IPS-NIHi7 (cell line): ENCODE data around the gene KAZALD1.

Experiments used
- DNase-seq: peaks from one replicate; pipeline ENCODE4 v3.0.0; 2012; ENCODE audit warnings: mixed read lengths; ENCODE audit errors: extremely low spot score

KAZALD1 gene

DNA sequence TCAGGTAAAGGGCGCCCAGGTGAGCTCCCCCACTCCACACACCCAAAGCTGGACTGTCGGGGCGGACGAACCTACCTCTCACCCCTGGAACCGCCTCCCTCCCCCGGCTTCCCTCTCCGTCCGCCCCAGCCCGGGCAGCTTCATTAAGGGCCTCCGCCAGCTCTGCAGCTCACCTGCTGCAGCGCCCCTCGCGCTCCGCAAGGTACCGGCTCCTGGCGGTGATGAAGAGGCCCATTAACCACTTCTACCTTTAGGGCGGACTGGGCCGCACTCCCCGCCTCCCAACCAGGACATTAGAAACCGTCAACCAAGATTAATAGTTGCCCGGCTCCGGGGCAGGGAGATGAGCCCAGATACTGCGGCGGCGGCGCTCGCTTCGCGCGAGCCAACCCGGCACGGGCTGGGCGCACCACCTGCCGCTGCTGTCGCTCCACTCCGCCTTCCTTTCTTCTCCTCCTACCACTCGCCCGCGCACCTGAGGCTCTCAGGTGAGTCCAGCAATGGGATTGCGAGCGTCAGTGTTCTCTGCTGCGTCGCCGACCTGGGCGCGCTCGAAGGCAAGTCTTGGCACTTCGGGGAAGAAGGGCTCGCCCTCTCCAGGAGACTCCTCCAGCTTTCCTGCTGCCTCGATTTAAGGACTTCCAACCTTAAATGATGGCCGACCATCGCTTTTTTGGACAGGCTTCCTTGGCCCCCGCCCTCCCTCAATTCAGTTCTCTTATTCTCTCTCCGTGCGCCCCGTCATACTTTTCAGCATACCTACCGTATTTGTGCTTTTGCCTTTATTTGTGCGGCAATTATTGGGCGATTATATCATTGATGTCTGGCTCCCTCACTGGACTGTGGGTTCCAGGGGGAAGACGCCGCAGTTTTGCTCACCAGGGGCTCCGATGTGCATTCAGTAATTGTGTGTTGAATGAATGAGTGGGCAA lies 13.6 kb upstream of the KAZALD1 start:
- peak; percentile 66 for DNase-seq

DNA sequence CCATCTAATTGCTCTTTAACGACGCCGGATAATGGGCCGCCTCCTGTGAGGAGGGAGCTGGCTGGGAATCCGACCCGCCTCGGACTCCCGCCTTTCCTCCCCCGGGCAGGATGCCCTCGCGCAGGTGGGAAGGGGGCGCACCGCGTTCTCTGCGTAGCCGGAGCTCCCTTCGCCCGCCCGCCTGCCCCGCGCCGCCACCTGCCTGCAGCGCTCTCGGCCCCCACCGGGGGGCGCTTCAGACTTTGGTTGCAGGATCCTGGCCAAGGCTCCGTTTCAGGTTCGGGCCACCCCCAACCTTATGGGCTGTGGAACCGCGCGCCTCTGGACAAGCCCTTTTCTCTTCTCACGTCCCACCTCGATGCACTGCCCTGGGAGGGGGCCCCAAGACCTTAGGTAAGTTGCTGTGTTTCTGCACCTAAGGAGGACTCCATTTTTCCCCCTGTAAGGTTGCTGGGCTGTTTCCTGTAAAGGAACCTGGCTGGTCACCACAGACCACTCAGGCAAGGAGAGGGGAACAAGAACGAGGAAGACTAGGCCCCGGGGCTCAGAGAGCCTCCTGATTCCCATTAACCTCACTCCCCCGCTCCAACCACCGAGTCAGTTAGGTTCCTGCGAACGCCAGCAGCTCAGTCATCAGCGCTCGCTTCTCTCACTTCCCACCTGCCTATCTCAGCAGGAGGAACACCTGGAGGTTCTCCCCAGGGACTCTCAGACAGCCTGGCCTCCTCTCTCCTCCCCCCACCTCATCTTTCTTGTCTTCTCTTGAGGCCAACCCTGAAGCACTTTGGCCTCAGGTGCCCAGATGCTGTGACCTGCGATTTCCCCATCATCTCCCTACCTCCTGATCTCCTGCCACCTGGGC lies 11.3 kb upstream of the KAZALD1 start:
- DNase-seq = peak; percentile 77

DNA sequence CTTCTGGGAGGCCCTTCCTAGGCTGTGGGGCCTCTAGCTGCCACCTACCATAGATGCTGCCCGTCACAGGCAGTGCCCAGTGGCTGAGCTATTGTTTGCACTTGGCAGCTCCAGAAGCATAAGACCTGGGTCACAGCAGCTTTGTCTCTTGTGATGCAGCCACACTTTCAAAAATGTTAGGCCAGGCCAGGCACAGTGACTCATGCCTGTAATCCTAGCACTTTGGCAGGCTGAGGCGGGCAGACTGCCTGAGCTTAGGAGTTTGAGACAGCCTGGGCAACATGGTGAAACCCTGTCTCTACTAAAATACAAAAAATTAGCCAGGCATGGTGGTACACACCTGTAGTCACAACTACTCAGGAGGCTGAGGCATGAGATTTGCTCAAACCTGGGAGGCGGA lies 9.5 kb upstream of the KAZALD1 start:
- DNase-seq = no peak

- no peak for DNase-seq
These were observed 8.3 kb upstream of the KAZALD1 start for GRCh38 chr10:101053516-101053915.

DNA sequence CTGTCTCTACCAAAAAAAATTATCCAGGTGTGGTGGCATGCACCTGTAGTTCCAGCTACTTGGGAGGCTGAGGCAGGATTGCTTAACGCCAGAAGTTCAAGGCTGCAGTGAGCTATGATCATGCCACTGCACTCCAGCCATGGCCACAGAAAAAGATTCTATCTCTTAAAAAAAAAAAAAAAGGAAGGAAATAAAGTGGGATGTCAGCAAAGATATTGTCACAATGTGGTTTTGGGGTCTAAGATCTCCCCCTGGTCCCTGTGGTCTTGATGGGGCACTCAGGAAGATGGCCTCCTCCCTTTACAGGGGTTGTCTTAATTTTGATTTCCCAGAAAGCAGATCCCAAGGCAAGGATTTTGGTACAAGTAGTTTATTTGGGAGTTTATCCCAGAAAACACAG lies 7.4 kb upstream of the KAZALD1 start:
- DNase-seq = no peak

GRCh38 chr10:101054876-101055275 lies 6.9 kb upstream of the KAZALD1 start:
- no peak for DNase-seq

DNA sequence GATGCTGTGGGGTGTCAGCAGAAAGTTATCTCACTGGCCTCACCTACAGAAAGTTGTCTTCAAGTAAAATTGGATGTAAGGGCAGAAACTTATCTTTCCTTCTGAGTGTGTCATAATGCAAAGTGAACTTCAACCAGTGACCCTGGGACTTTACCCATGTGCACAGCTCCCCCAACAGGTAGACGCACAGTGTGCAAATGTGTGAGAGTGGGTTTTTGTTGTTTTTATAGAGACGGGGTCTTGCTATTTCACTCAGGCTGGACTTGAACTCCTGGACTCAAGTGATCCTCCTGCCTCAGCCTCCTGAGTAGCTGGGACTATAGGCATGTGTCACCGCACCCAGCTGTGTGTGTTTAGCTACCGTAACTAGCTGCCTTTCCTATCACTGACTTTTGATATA lies 6.4 kb upstream of the KAZALD1 start:
- DNase-seq = no peak

DNA sequence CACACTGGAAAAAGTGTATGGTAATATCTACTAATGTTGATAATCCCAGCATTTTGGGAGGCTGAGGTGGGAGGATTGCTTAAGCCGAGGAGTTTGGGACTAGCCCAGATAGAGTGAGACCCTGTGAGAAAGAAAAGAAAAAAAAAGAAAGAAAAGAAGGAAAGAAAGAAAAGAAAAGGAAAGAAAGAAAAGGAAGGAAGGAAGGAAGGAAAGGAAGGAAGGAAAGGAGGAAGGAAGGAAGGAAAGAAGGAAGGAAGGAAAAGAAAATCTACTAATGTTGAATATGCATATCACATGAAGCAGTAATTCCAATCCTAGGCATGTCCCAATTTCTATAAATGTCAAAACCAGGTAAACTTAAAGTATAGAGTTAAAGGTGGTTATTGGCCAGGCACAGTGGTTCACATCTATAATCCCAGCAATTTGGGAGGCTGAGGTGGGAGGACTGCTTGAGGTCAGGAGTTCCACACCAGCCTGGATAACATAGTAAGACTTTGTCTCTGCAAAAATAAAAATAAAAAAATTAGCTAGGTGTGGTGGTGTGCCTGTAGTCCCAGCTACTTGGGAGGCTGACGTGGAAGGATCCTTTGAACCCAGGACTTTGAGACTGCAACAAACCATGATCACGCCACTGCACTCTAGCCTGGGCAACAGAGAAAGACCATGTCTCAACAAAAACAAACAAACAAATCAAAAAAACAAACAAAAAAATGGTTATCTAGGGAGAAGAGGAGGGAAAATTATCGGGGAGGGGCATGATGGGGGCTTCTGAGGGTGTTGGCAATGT lies 5.2 kb upstream of the KAZALD1 start:
- no peak for DNase-seq

- peak; percentile 78 for DNase-seq
These were observed 1.5 kb upstream of the KAZALD1 start for GRCh38 chr10:101060036-101060950.

GRCh38 chr10:101060951-101061623 lies 702 bp upstream of the KAZALD1 start:
- peak; percentile 93 for DNase-seq

DNA sequence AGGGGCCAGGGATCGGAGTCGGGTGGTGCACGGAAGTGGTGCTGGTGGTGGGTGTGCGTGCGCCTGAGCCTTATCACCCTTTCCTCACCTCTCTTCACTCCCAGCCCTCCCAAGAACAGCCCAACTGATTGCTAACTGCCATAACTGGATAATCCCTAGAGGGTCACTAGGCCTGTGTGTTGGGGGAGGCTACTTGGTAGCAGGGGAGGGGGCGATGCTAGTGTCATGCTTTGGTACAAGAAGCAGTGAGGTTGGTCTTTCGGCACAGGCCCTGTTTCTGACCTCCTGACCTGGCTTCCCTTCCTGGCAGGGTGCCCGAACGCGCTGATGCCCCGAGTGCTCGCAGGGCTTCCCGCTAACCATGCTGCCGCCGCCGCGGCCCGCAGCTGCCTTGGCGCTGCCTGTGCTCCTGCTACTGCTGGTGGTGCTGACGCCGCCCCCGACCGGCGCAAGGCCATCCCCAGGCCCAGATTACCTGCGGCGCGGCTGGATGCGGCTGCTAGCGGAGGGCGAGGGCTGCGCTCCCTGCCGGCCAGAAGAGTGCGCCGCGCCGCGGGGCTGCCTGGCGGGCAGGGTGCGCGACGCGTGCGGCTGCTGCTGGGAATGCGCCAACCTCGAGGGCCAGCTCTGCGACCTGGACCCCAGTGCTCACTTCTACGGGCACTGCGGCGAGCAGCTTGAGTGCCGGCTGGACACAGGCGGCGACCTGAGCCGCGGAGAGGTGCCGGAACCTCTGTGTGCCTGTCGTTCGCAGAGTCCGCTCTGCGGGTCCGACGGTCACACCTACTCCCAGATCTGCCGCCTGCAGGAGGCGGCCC lies 652 bp downstream of the KAZALD1 start:
- peak; percentile 74 for DNase-seq

DNA sequence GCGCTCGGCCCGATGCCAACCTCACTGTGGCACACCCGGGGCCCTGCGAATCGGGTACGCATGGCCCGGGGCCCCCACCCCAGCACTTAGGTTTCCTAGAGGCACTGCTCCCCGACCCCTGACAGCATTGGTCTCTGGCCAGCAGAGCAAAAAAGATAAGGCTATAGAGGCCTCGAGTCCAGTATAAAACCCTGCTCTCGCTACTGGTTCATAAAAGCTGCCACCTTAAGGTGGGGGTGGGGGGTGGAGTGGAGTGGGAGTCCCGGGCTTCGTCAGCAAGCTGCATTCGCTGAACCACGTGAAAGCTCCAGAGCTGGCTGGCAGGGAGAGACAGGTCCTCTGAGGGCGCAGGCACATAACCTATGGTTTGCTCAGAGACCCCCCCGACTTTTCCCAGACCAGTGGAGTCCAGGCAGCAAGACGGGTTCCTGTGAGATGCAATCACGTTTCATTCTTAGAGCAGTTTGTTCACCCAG lies 1.3 kb downstream of the KAZALD1 start:
- DNase-seq = no peak

DNA sequence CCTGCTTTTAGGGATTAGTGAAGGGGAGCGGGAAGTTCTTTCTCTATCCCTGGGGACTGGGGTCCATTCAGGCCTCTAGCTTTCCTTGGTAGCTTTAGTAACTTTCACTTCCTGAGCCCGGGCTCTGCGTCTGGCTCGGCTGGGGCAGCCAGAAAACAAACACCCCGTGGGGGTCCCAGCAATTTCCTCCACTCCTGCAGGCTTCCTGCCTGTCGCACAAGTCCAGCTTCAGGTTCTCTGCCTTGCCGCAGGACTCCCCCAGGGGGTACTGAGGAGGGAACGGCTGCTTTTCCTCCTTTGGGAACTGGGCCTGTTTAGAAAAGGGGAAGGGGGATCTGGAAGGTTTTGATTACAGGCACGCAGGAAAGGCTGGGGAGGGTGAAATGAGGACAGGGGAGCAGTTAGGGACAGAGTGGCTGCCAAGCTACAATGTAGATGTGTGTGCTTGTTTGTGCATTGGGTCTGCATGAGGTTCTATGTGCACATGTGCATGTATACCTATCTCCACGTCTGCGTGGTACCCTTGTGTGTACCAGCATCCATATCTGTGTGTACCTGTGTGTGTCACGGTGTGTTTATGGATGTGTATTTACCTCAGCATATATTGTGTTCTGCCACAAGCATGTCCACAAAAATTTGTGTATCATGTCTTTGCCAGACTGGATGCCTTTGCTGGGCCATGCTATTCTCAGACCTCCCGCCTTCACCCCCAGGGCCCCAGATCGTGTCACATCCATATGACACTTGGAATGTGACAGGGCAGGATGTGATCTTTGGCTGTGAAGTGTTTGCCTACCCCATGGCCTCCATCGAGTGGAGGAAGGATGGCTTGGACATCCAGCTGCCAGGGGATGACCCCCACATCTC lies 2.0 kb downstream of the KAZALD1 start:
- DNase-seq = no peak

DNA sequence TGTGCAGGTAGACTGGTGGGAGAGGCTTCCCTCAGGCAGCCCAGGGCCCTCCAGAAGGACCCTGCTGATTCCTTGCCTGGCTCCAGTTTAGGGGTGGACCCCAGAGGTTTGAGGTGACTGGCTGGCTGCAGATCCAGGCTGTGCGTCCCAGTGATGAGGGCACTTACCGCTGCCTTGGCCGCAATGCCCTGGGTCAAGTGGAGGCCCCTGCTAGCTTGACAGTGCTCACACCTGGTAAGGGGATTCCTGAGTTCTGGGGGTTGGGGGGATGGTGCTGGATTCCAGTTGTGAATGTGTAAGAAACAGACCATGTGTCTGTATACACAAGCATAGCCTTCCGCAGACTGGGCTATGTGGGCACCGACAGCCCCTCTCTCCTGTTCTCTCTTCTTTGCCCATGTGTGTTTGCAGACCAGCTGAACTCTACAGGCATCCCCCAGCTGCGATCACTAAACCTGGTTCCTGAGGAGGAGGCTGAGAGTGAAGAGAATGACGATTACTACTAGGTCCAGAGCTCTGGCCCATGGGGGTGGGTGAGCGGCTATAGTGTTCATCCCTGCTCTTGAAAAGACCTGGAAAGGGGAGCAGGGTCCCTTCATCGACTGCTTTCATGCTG lies 2.7 kb downstream of the KAZALD1 start:
- no peak for DNase-seq

GRCh38 chr10:101065481-101066145 lies 3.8 kb downstream of the KAZALD1 start:
- DNase-seq = no peak

- DNase-seq = no peak
These were observed 4.5 kb downstream of the KAZALD1 start for GRCh38 chr10:101066146-101066895.
